WI38 (cell line): ENCODE measurements around the gene PYDC1.
"Not testable (repeated sequence)": the region's sequence is repeated elsewhere in the genome, so short reads cannot be mapped to it uniquely, and the experiment has no call there.

Experiments
- H3K4me3 ChIP-seq: 2 replicates; pipeline ENCODE4 v1.5.1; 2011; ENCODE audit warnings: low read depth, mild to moderate bottlenecking, control low read depth, low read length
- TF ChIP-seq, protein P1 (sequence below): IDR thresholded peaks from 2 replicates; pipeline ENCODE4 v1.5.1; 2012; ENCODE audit warnings: low read depth, mild to moderate bottlenecking, control low read depth, low read length

Gene PYDC1

DNA sequence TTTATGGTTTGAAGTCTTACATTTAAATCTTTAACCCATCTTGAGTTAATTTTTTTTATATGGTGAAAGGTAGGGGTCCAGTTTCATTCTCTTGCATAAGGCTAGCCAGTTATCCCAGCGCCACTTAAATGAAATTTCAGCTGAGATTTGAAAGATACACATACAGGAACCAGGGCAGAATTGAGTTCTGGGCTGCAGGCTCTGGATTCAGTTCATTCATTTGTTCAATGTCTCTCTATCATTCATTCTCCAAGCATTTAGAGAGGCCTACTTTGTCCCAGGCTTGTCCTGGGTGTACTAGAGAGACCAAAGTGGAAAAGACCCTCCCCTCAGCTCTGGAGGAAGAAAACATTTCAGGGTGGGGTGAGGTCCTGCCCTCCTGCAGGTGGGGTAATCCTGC is 3.6 kb downstream of the PYDC1 start:
- TF ChIP-seq, protein P1, sequence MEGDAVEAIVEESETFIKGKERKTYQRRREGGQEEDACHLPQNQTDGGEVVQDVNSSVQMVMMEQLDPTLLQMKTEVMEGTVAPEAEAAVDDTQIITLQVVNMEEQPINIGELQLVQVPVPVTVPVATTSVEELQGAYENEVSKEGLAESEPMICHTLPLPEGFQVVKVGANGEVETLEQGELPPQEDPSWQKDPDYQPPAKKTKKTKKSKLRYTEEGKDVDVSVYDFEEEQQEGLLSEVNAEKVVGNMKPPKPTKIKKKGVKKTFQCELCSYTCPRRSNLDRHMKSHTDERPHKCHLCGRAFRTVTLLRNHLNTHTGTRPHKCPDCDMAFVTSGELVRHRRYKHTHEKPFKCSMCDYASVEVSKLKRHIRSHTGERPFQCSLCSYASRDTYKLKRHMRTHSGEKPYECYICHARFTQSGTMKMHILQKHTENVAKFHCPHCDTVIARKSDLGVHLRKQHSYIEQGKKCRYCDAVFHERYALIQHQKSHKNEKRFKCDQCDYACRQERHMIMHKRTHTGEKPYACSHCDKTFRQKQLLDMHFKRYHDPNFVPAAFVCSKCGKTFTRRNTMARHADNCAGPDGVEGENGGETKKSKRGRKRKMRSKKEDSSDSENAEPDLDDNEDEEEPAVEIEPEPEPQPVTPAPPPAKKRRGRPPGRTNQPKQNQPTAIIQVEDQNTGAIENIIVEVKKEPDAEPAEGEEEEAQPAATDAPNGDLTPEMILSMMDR = no peak
- no peak overlapping the region for H3K4me3 ChIP-seq

GRCh38 chr16:31206776-31207175 is 10.2 kb downstream of the PYDC1 start:
- TF ChIP-seq, protein P1 = no peak

DNA sequence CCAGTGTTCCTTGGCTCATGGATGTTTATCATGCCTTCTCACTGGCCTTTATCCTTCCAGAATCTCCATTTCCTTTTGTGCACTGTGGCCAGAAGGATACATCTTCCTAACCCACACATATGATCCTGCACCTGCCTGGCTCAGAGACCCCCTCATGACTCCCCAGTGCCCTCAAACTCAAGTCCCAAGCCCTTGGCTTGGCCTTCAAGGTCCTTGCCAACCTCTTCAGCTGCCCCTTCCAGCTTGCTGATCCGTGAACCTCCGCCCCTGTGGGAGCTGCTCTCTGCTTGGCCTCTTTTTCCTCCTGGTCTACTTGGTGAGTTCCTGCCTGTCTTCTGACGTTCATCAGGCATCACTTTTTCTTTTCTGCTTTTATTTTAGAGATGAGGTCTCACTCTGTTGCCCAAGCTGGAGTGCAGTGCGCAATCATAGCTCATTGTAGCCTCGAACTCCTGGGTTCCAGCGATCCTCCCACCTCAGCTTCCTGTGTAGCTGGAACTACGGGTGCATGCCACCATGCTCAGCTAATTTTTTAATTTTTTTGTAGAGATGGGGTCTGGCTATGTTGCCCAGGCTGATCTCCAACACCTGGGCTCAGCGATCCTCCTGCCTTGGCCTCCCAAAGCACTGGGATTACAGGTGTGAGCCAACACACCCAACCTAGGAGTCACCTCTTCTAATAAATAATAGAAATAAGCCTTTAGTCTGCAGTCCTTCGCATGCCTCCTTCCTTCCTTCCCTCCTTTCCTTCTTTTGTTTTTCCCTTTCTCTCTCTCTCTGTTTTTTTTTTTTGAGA is 11.9 kb downstream of the PYDC1 start:
- no peak overlapping the region for H3K4me3 ChIP-seq
- TF ChIP-seq, protein P1 = no peak

More at GRCh38 chr16:31206776-31207175, 10.2 kb downstream of the PYDC1 start:
- no peak overlapping the region for H3K4me3 ChIP-seq

DNA sequence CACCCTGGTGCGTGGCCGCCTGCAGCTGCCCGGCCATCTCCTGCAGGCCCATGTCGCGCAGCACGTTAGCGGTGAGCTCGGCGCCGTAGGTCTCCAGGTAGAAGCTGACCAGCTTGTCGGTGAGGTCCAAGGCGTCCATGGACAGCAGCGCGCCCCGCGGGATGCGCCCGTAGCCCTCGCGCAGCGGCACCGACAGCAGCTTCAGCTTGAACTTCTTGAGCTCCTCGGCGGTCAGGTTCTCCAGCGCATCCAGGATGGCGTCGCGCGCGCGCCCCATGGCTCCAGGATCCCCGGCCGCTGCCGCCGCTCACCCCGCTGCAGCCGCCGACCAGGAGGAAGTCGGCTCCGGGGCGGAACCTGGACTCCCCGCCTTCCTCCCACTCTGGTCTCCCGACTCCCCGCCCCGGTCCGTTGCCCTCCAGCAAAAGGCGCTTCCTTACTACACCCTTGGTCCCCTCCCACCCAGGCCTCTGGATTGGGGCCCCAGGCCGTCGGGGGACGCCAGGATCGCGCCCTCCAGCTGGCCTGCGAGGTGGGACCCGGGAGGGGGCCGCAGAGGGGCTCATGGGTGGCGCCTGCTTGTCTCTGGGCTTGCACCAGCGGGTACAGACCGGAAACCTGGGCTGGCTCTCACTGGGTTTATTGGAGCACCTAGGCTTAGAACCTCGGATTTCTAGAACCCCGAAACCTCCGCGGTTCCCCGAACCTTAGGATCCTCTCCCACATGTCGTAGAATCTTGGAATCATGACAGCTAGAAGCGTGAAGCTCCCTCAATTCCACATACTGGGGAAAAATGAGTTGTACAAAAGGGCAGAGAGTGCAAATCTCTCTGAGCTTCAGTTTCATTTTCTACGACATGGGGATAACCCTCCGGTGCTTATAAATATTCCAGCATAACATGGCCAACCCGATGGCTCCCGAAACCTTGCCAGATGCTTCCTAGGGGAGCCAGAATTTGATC is 14.2 kb downstream of the PYDC1 start, which contains the start of gene PYCARD:
PYCARD (minus strand) TSS at position 347 of the 962 bp plus-strand sequence; CDS start at position 277, 70 bp downstream.
- H3K4me3 ChIP-seq = peak within 1 kb of the TSS; percentile 61
- TF ChIP-seq, protein P1 = no peak

- H3K4me3 ChIP-seq = peak overlapping the region; percentile 61
- TF ChIP-seq, protein P1 = no peak
These were observed 15.1 kb downstream of the PYDC1 start for GRCh38 chr16:31201582-31202413.

GRCh38 chr16:31200821-31201568 is 15.9 kb downstream of the PYDC1 start:
- H3K4me3 ChIP-seq = no peak overlapping the region
- TF ChIP-seq, protein P1 = no peak

- not testable (repeated sequence) for H3K4me3 ChIP-seq
These were observed 16.8 kb downstream of the PYDC1 start for GRCh38 chr16:31200111-31200510.
